NCI-H1436 (cell line): ENCODE measurements around the gene GGT5.
"Not testable (repeated sequence)": the region's sequence is repeated elsewhere in the genome, so short reads cannot be mapped to it uniquely, and the experiment has no call there.

Experiments
- DNase-seq: peaks from one replicate; lab custom pipeline; 2025; lab: John Stamatoyannopoulos, UW

The GGT5 gene, protein sequence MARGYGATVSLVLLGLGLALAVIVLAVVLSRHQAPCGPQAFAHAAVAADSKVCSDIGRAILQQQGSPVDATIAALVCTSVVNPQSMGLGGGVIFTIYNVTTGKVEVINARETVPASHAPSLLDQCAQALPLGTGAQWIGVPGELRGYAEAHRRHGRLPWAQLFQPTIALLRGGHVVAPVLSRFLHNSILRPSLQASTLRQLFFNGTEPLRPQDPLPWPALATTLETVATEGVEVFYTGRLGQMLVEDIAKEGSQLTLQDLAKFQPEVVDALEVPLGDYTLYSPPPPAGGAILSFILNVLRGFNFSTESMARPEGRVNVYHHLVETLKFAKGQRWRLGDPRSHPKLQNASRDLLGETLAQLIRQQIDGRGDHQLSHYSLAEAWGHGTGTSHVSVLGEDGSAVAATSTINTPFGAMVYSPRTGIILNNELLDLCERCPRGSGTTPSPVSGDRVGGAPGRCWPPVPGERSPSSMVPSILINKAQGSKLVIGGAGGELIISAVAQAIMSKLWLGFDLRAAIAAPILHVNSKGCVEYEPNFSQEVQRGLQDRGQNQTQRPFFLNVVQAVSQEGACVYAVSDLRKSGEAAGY

DNA sequence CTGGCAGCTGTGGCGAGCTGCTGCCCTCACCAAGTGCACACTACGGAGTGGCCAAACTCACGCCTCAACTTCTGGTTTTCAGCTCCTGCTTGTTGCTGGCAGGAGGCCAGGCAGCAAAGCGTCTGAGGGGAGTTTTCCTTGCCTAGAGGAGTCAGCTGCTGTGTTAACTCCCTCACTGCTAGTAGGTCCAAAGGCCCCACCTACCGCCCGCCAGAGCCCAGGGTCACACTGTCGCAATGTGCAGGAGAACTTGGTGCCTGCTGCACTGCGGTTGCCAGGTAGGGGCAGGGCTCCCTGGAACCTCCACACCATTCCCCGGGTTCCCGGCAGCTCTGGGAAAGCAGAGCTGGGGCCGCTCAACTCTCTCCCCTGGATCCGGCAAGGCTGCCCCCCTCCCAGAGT is at the start of gene GGT5:
Gene GGT5 (minus strand): TSS at position 53 of the 402 bp plus-strand sequence. CDS start 357 bp downstream, outside the sequence.
- not testable (repeated sequence) for DNase-seq

GRCh38 chr22:24292202-24292830 is 47.4 kb upstream of the GGT5 start:
- not testable (repeated sequence) for DNase-seq

DNA sequence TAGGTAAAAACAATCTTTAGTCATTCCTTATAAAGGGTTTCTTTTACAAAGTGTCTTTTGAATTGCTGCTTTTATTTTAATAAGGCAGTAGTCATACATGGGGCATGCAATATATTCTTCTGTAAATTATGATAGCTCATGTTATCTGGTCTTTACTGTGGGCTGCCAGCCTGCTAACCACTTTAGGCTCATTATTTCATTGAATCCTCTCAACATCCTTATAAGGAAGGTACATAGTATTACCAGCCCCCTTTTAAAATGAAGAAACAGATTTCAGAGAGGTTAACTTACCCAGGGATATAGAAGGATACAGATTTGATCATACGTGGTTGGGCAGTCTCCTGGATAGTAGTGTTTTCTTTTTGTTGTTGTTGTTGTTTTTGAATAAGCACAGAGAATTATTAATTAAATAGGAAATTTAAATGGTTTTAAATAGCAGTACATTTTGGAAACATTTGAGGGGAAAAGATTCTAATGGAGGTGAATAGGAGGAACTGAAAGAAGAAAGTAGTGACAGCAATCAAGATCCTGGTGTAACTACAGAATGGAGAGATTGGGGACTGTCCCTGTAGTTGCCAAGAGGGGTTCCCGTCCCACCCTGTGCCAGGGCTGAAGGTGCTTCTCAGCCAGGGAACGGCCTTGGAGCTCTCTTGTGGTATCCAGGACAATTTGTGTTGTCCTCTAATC is 46.8 kb upstream of the GGT5 start:
- DNase-seq, result no peak

DNA sequence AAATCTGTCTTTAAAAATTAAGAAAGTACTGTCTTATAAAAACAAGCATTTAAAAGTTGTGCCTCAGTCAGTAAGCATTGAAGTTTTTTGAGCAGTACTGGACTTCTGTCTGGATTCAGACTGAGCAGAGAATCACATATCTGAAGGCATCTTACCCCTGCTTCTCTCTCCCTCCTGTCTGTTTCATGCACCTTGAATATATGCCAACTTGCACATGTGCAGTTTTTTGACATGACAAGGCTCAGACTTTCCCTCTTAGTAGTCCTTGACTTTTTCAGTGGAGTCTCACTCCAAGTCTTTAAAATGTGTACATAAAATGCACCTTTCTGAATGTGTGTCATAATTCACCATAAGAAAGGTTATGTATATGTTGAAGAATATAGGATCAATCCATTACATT is 45.6 kb upstream of the GGT5 start:
- no peak for DNase-seq

DNA sequence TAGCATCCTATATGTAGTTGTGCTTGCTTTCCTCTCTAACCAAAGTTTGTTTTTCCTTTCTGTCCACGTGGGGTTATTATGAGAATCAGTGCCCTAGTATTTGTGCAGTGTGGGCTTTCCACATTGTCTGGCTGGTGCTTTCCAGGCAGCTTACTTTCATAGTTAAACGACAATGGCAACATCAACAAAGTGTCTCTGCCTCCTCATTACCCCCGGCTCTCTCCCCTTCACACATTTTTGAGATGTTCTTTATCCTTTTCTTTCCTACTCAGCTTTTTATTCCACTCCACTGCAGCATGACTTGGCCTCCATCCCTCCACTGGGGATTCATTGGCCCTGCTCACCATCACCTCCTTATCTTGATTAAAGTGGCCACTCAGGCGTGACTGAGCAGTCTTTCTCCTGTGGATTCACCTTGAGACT is 44.9 kb upstream of the GGT5 start:
- no peak for DNase-seq

GRCh38 chr22:24289114-24289513 is 44.2 kb upstream of the GGT5 start:
- DNase-seq, result no peak

- not testable (repeated sequence) for DNase-seq
Observed at GRCh38 chr22:24287801-24288200, 42.9 kb upstream of the GGT5 start.

DNA sequence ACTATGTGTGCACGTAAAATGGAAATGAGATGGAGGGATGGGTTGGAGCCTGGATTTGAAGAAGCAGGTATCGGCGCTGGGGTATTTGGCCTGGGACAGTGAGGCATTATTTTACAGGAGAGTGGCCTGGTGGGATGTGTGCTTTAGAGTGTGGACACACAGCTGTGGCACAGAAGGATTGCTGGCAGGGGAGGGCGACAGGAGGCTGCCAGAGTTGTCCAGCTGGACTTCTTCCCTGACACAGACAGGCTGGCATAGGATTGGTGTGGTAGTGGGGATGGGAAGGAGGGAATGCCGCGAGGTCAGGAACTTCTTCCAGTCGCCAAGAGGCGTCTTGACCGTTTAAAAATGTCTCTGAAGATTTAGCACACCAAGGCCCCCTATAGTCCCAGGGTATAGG is 42.3 kb upstream of the GGT5 start:
- DNase-seq, result not testable (repeated sequence)

DNA sequence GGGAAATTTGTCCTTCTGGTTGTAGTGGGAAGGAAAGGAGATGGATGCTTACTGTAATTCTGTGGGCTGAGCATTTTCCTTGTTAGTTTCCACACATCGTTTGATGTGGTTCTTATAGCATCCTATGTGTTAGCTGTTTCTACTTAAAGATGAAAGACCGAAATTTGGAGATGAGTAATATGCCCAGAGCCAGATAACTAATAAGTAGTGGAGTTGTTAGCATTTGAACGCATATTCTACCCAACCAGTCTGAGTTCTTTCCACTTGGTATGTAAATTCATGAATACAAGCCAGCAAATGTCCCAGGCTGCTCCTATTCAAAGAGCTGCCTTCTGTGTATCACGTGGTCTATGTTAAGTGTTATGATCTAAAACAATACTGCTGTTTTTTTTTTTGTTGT is 40.4 kb upstream of the GGT5 start:
- DNase-seq, result no peak

DNA sequence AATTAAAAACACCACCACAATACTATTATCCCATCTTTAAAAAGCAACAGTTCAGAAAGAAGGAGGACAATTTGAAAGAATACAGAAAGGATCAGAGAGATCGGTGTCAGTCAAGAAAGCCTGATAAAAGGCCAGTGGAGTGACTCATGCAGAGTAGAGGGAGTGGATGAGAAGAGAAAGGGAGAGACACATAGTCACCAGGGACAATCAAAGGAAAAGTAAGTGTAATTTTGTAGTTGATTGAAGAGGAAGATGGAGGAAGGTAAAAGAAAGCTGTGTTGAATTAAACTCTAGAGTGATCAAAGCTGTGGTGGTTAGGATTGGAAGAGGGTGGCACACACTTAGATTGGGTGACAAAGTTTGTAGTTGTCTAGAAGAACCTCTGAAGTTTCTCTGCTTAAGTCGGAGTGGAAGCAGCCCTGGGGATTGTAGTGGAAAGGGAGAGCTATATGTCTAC is 39.9 kb upstream of the GGT5 start:
- no peak for DNase-seq

GRCh38 chr22:24282401-24282800 is 37.5 kb upstream of the GGT5 start:
- DNase-seq, result no peak

DNA sequence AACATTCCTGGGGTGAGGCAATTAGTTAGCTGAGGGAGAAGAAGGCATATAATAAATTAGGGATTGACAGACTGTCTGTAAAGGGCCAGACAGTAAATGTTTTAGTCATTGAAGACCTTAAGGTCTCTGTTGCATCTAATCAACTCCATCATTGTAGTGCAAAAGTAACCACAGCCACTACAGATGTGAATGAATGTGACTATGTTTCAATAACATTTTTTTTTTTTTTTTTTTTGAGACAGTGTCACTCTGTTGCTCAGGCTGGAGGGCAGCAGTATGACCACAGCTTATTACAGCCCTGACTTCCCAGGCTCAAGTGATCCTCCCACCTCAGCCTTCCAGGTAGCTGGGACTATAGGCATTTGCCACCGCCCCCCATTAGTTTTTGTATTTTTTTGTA is 35.5 kb upstream of the GGT5 start:
- not testable (repeated sequence) for DNase-seq

GRCh38 chr22:24274696-24275405 is 30.0 kb upstream of the GGT5 start:
- DNase-seq, result not testable (repeated sequence)

- DNase-seq, result not testable (repeated sequence)
Observed at GRCh38 chr22:24273906-24274305, 29.0 kb upstream of the GGT5 start.

- not testable (repeated sequence) for DNase-seq
Observed at GRCh38 chr22:24273031-24273430, 28.1 kb upstream of the GGT5 start.

DNA sequence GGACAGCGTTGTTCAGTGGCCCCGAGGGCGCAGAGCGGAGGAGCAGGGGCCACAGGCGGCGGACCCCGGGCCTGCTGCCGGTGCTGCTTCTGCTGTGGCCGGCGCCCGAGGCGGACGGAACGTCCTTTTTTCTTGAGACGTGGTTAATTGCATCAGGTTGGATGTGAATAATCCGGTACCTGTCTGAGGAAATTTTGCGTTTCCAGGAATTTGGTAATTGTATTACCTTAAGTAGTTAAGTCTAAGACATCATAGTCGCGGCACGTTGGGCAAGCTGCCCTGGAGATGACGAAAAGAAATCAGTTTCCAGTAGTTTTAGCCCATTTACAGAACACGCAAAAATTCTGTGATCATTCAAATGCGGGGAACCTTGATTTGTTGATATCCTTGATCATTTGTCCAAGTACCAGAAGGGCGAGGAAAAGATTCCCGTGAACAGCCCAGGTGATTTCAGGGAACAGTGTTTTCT is 26.5 kb upstream of the GGT5 start:
- DNase-seq, result no peak

- peak; percentile 85 for DNase-seq
Observed at GRCh38 chr22:24270556-24271385, 25.9 kb upstream of the GGT5 start, which contains the start of gene SPECC1L. Gene SPECC1L, plus strand, starts transcription at chr22:24270831. Its CDS starts 31,401 bp downstream, at chr22:24302232.

GRCh38 chr22:24266495-24266894 is 21.6 kb upstream of the GGT5 start:
- not testable (repeated sequence) for DNase-seq

DNA sequence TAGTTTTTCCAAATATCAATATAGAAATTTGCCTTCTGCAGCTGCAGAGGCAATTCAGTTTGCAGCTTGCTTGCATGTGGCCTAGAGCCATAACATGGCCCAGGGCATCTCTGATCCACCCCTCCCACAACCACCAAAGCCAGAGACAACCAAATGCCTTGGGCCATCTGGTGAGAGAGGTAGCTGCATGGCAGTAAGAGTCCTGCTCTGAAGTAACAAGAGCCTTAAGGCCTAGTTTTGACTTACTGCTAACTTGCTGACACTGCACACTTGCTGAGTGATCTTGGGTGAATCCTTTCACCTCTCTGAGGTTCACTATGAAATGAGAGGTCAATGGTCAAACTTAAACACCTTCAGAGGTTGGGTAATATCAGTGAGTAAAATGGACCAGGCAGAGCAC is 20.9 kb upstream of the GGT5 start:
- DNase-seq, result no peak

- not testable (repeated sequence) for DNase-seq
Observed at GRCh38 chr22:24264329-24264896, 19.5 kb upstream of the GGT5 start.
